ENCODE results near the gene SCO1. TPM values are rescaled to one million over a fixed set of nuclear protein-coding genes. Genes with fewer than 3 reads are reported as not detected.
A peak's percentile ranks its signal among the peaks of the same experiment; 100 is the strongest.

SCO1 gene
- total and polyA plus RNA-seq, 2 donors (not counting 1 experiment from before 2014, with no cell fraction given), result 16.7 to 56.6 TPM

DNA sequence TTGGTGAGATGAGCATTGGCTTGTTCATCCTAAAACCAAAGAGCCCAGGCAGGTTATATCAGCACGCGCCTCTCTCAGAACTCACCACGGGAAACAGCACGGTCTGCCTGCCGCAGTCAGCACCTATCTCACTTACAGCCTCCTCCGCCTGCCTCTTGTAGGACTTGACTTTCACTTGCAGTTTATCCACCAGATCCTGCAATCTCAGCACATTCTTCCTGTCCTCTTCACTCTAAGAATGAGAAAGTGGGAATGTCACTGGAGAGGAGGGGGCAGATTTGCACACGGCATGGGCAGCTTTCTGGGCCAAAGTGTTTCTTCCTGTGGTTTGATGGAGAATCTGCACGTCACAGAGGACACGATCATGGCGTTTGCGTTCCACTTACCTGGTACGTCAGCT, 67.6 kb downstream of the SCO1 start:
- Histone ChIP-seq H3K9me3 (ENCODE audit: control insufficient read depth, insufficient read depth, low read depth, low read length) (no peaks in the 10 kb centered on the region), H3K27ac (ENCODE audit: insufficient read depth, low read length) (no peak overlapping the region), H3K9ac (ENCODE audit: insufficient read depth, low read length) (no peak overlapping the region), H3K4me3 (replicated peaks in 1 of 4; ENCODE audit: control extremely low read depth in 1 of 4, insufficient read depth in 1 of 4, low read depth in 3 of 4, low read length in 4 of 4) (no peak overlapping the region), H2AFZ (ENCODE audit: low read length) (no peak overlapping the region), H3K27me3 (ENCODE audit: control insufficient read depth, insufficient read depth, low read length) (no peaks in the 10 kb centered on the region), H3K4me1 (ENCODE audit: control insufficient read depth, extremely low read depth, insufficient read depth, low read length) (no peaks in the 10 kb centered on the region), H3K79me2 (ENCODE audit: control insufficient read depth, insufficient read depth, low read length) (no peaks in the 10 kb centered on the region), H3K4me2 (ENCODE audit: extremely low read depth, insufficient read depth, low read length) (no peak overlapping the region), H3K36me3 (ENCODE audit: control insufficient read depth, insufficient read depth, low read length) (no peaks in the 10 kb centered on the region), H4K20me1 (ENCODE audit: control insufficient read depth, extremely low read depth, insufficient read depth, low read length) (no peaks in the 10 kb centered on the region)
- TF ChIP-seq EZH2 (IDR thresholded peaks at IDR 0.05; ENCODE audit: low read length, missing control alignments), result no peak
- DNase-seq (ENCODE audit: low read depth in 2 of 2), result no peak

DNA sequence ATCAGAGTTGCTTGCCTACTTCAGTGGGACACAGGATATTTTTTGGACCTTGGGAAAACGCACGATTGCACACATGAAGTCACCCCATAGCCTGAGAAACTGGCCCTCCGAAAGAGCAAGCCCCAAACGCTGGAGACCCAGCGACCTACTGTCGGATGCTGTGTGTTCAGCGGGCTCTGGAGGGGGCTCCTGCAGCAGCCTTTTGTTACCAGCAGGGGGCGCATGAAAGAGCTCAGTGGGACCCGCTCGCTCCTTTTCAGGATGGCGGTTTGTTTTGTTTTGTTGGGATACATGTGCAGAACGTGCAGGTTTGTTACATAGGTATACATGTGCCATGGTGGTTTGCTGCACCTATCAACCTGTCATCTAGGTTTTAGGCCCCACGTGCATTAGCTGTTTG, 68.6 kb downstream of the SCO1 start:
- no peaks in the 10 kb centered on the region for H4K20me1 ChIP-seq (ENCODE audit: control insufficient read depth, extremely low read depth, insufficient read depth, low read length)
- H3K79me2 ChIP-seq (ENCODE audit: control insufficient read depth, insufficient read depth, low read length), result no peaks in the 10 kb centered on the region
- no peaks in the 10 kb centered on the region for H3K36me3 ChIP-seq (ENCODE audit: control insufficient read depth, insufficient read depth, low read length)
- H3K4me3 ChIP-seq (replicated peaks in 1 of 4; ENCODE audit: control extremely low read depth in 1 of 4, insufficient read depth in 1 of 4, low read depth in 3 of 4, low read length in 4 of 4), result no peak overlapping the region
- H2AFZ ChIP-seq (ENCODE audit: low read length), result no peak overlapping the region
- no peaks in the 10 kb centered on the region for H3K27me3 ChIP-seq (ENCODE audit: control insufficient read depth, insufficient read depth, low read length)
- H3K9ac ChIP-seq (ENCODE audit: insufficient read depth, low read length), result no peak overlapping the region
- TF ChIP-seq, protein P1, sequence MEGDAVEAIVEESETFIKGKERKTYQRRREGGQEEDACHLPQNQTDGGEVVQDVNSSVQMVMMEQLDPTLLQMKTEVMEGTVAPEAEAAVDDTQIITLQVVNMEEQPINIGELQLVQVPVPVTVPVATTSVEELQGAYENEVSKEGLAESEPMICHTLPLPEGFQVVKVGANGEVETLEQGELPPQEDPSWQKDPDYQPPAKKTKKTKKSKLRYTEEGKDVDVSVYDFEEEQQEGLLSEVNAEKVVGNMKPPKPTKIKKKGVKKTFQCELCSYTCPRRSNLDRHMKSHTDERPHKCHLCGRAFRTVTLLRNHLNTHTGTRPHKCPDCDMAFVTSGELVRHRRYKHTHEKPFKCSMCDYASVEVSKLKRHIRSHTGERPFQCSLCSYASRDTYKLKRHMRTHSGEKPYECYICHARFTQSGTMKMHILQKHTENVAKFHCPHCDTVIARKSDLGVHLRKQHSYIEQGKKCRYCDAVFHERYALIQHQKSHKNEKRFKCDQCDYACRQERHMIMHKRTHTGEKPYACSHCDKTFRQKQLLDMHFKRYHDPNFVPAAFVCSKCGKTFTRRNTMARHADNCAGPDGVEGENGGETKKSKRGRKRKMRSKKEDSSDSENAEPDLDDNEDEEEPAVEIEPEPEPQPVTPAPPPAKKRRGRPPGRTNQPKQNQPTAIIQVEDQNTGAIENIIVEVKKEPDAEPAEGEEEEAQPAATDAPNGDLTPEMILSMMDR (conservative IDR thresholded peaks at IDR 0.05 in 1 of 2, IDR thresholded peaks at IDR 0.05 in 1 of 2; ENCODE audit: low read depth in 1 of 2, low read length in 2 of 2), result peak in 1 of 2 donors; percentile 35
- no peak for TF ChIP-seq EZH2 (IDR thresholded peaks at IDR 0.05; ENCODE audit: low read length, missing control alignments)
- no peak overlapping the region for H3K4me2 ChIP-seq (ENCODE audit: extremely low read depth, insufficient read depth, low read length)
- DNase-seq (ENCODE audit: low read depth in 2 of 2), result no peak
- no peak overlapping the region for H3K27ac ChIP-seq (ENCODE audit: insufficient read depth, low read length)
- no peaks in the 10 kb centered on the region for H3K4me1 ChIP-seq (ENCODE audit: control insufficient read depth, extremely low read depth, insufficient read depth, low read length)
- H3K9me3 ChIP-seq (ENCODE audit: control insufficient read depth, insufficient read depth, low read depth, low read length), result no peaks in the 10 kb centered on the region

DNA sequence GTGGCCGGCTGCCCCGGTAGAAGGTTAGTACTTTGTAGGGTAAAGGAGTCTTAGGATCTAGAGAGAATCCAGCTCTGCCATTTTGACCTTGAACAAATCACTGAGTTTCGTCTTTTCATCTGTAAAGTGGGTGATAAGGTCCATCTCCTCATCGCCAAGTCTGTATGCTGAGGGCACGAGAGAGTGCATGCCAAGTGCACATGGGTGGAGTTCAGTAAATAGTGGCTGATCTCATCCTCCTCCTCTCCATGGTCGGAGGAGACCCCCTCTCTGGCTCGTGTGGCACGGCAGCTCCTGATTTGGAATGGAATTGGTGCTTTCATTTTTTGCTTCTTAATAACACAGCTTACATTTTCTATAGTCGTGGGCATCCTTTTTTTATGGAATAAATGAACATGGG, 70.9 kb downstream of the SCO1 start:
- Histone ChIP-seq H3K27me3 (ENCODE audit: control insufficient read depth, insufficient read depth, low read length) (no peaks in the 10 kb centered on the region), H2AFZ (ENCODE audit: low read length) (no peak overlapping the region), H3K4me3 (replicated peaks in 1 of 4; ENCODE audit: control extremely low read depth in 1 of 4, insufficient read depth in 1 of 4, low read depth in 3 of 4, low read length in 4 of 4) (no peak overlapping the region), H3K9ac (ENCODE audit: insufficient read depth, low read length) (no peak overlapping the region), H3K4me2 (ENCODE audit: extremely low read depth, insufficient read depth, low read length) (no peak overlapping the region), H4K20me1 (ENCODE audit: control insufficient read depth, extremely low read depth, insufficient read depth, low read length) (no peaks in the 10 kb centered on the region), H3K36me3 (ENCODE audit: control insufficient read depth, insufficient read depth, low read length) (no peaks in the 10 kb centered on the region), H3K9me3 (ENCODE audit: control insufficient read depth, insufficient read depth, low read depth, low read length) (no peaks in the 10 kb centered on the region), H3K79me2 (ENCODE audit: control insufficient read depth, insufficient read depth, low read length) (no peaks in the 10 kb centered on the region), H3K4me1 (ENCODE audit: control insufficient read depth, extremely low read depth, insufficient read depth, low read length) (no peaks in the 10 kb centered on the region), H3K27ac (ENCODE audit: insufficient read depth, low read length) (no peak overlapping the region)
- TF ChIP-seq EZH2 (IDR thresholded peaks at IDR 0.05; ENCODE audit: low read length, missing control alignments), result no peak
- TF ChIP-seq, protein P1 (conservative IDR thresholded peaks at IDR 0.05 in 1 of 2, IDR thresholded peaks at IDR 0.05 in 1 of 2; ENCODE audit: low read depth in 1 of 2, low read length in 2 of 2), result no peak
- no peak for DNase-seq (ENCODE audit: low read depth in 2 of 2)

Data from fibroblast of lung (primary cell).